ENCODE results near the gene SMTNL2. TPM values are rescaled to one million over a fixed set of nuclear protein-coding genes. Genes with fewer than 3 reads are reported as not detected.
"Not testable (repeated sequence)": the region's sequence is repeated elsewhere in the genome, so short reads cannot be mapped to it uniquely, and the experiment has no call there.

SMTNL2 gene
- total RNA-seq, 1 experiment from 2014 or later: not detected

- Histone ChIP-seq H3K9me3 (ENCODE audit: low read depth, low read length, poor library complexity, severe bottlenecking) (no peaks in the 10 kb centered on the region), H3K4me3 (ENCODE audit: low read depth, low read length, poor library complexity, severe bottlenecking) (no peak overlapping the region), H3K27ac (ENCODE audit: low read depth, low read length, poor library complexity, severe bottlenecking) (no peak overlapping the region), H3K36me3 (ENCODE audit: insufficient read depth, low read length, poor library complexity, severe bottlenecking) (no peaks in the 10 kb centered on the region), H3K4me1 (ENCODE audit: insufficient read depth, low read length, poor library complexity, severe bottlenecking) (no peaks in the 10 kb centered on the region), H3K27me3 (replicated peaks; ENCODE audit: insufficient read depth, low read depth, low read length, poor library complexity) (no peaks in the 10 kb centered on the region)
- intact Hi-C loops (cut with micrococcal nuclease; ENCODE audit: unreplicated experiment): no loop called here
- DNase-seq (ENCODE audit: low spot score): no peak
- ChIA-PET POLR2A (ENCODE audit: low non-redundant PET) (no interaction called here), CTCF (no interaction called here)
- TF ChIP-seq CTCF (conservative IDR thresholded peaks at IDR 0.05; ENCODE audit: low read depth, low read length) (no peak), EZH2 (IDR thresholded peaks at IDR 0.05; ENCODE audit: borderline replicate concordance, low read depth, low read length, poor library complexity, severe bottlenecking) (no peak)
- no TSS peak for BruUV-seq (replicated peaks)
Observed at GRCh38 chr17:4576729-4577322, 7.5 kb upstream of the SMTNL2 start.

- TF ChIP-seq CTCF (conservative IDR thresholded peaks at IDR 0.05; ENCODE audit: low read depth, low read length) (no peak), EZH2 (IDR thresholded peaks at IDR 0.05; ENCODE audit: borderline replicate concordance, low read depth, low read length, poor library complexity, severe bottlenecking) (no peak)
- Histone ChIP-seq H3K9me3 (ENCODE audit: low read depth, low read length, poor library complexity, severe bottlenecking) (no peaks in the 10 kb centered on the region), H3K4me1 (ENCODE audit: insufficient read depth, low read length, poor library complexity, severe bottlenecking) (no peaks in the 10 kb centered on the region), H3K36me3 (ENCODE audit: insufficient read depth, low read length, poor library complexity, severe bottlenecking) (no peaks in the 10 kb centered on the region), H3K27ac (ENCODE audit: low read depth, low read length, poor library complexity, severe bottlenecking) (no peak overlapping the region), H3K4me3 (ENCODE audit: low read depth, low read length, poor library complexity, severe bottlenecking) (no peak overlapping the region), H3K27me3 (replicated peaks; ENCODE audit: insufficient read depth, low read depth, low read length, poor library complexity) (peaks cover 1% of the 10 kb centered on the region)
- no TSS peak for BruUV-seq (replicated peaks)
- intact Hi-C loops (cut with micrococcal nuclease; ENCODE audit: unreplicated experiment): no loop called here
- CTCF ChIA-PET: no interaction called here
- DNase-seq (ENCODE audit: low spot score): no peak
- POLR2A ChIA-PET (ENCODE audit: low non-redundant PET): no interaction called here
Observed at GRCh38 chr17:4577386-4577993, 6.8 kb upstream of the SMTNL2 start.

- H3K9me3 ChIP-seq (ENCODE audit: low read depth, low read length, poor library complexity, severe bottlenecking); H3K4me3 ChIP-seq (ENCODE audit: low read depth, low read length, poor library complexity, severe bottlenecking); H3K27ac ChIP-seq (ENCODE audit: low read depth, low read length, poor library complexity, severe bottlenecking); intact Hi-C loops (cut with micrococcal nuclease; ENCODE audit: unreplicated experiment); H3K4me1 ChIP-seq (ENCODE audit: insufficient read depth, low read length, poor library complexity, severe bottlenecking); H3K36me3 ChIP-seq (ENCODE audit: insufficient read depth, low read length, poor library complexity, severe bottlenecking); POLR2A ChIA-PET (ENCODE audit: low non-redundant PET); BruUV-seq (replicated peaks); DNase-seq (ENCODE audit: low spot score); CTCF ChIA-PET: not testable (repeated sequence)
- H3K27me3 ChIP-seq (replicated peaks; ENCODE audit: insufficient read depth, low read depth, low read length, poor library complexity): peaks cover 10% of the 10 kb centered on the region
Observed at GRCh38 chr17:4578349-4578748, 6.0 kb upstream of the SMTNL2 start.

- intact Hi-C loops (cut with micrococcal nuclease; ENCODE audit: unreplicated experiment): no loop called here
- no TSS peak for BruUV-seq (replicated peaks)
- no peaks in the 10 kb centered on the region for H3K36me3 ChIP-seq (ENCODE audit: insufficient read depth, low read length, poor library complexity, severe bottlenecking)
- DNase-seq (ENCODE audit: low spot score): no peak
- ChIA-PET CTCF (no interaction called here), POLR2A (ENCODE audit: low non-redundant PET) (no interaction called here)
- H3K4me3 ChIP-seq (ENCODE audit: low read depth, low read length, poor library complexity, severe bottlenecking): no peak overlapping the region
- H3K27me3 ChIP-seq (replicated peaks; ENCODE audit: insufficient read depth, low read depth, low read length, poor library complexity): peaks cover 23% of the 10 kb centered on the region
- no peak overlapping the region for H3K27ac ChIP-seq (ENCODE audit: low read depth, low read length, poor library complexity, severe bottlenecking)
- no peaks in the 10 kb centered on the region for H3K4me1 ChIP-seq (ENCODE audit: insufficient read depth, low read length, poor library complexity, severe bottlenecking)
- H3K9me3 ChIP-seq (ENCODE audit: low read depth, low read length, poor library complexity, severe bottlenecking): no peaks in the 10 kb centered on the region
- TF ChIP-seq CTCF (conservative IDR thresholded peaks at IDR 0.05; ENCODE audit: low read depth, low read length): no peak
- TF ChIP-seq EZH2 (IDR thresholded peaks at IDR 0.05; ENCODE audit: borderline replicate concordance, low read depth, low read length, poor library complexity, severe bottlenecking): no peak
Observed at GRCh38 chr17:4579678-4580077, 4.7 kb upstream of the SMTNL2 start.
